HTR-8/SVneo (cell line): Measurements from ENCODE around the gene LSMEM2.
A peak's percentile ranks its signal among the peaks of the same experiment; 100 is the strongest.
"Not testable (repeated sequence)": the region's sequence is repeated elsewhere in the genome, so short reads cannot be mapped to it uniquely, and the experiment has no call there.

ENCODE experiments used
- DNase-seq: peaks from one replicate; pipeline ENCODE4 v3.0.0; 2011; ENCODE audit warnings: low spot score, mixed read lengths; ENCODE audit not compliant: insufficient read length
- FAIRE-seq: peaks from 2 replicates; lab custom pipeline; 2011; peaks lifted over from hg19 to GRCh38; lab: Jason Lieb, UNC

LSMEM2 gene

GRCh38 chr3:50275141-50275995 lies 3.5 kb upstream of the LSMEM2 start:
- FAIRE-seq (no peak), DNase-seq (no peak)

- DNase-seq: no peak
- FAIRE-seq: no peak
These were observed 2.7 kb upstream of the LSMEM2 start for GRCh38 chr3:50275996-50276761.

DNA sequence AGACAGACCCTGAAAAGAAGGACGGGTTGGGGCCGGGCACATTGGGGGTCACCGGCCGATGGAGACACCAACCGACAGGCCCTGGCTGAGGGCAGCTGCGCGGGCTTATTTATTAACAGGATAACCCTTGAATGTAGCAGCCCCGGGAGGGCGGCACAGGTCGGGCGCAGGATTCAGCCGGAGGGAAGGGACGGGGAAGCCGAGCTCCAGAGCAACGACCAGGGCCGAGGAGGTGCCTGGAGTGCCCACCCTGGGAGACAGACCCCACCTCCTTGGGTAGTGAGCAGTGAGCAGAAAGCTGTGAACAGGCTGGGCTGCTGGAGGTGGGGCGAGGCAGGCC lies 2.2 kb upstream of the LSMEM2 start:
- DNase-seq (no peak), FAIRE-seq (no peak)

GRCh38 chr3:50278123-50278879 lies 586 bp upstream of the LSMEM2 start:
- no peak for DNase-seq
- FAIRE-seq: peak; percentile 70

- FAIRE-seq: no peak
These were observed 549 bp downstream of the LSMEM2 start for GRCh38 chr3:50279255-50280016.

DNA sequence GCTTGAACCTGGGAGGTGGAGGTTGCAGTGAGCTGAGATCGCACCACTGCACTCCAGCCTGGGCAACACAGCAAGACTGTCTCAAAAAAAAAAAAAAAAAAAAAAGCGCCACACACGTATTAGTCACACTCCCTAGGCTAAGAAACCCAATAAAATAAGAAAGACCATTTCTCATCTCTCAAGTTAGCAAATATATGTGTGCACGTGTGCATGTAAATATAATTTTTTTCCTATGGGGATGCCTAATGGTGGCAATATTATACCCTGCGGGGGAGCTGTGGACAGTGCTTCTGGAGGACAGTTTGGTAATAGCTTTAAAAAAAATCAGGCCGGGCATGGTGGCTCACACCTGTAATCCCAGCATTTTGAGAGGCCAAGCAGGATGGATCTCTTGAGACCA lies 5.2 kb downstream of the LSMEM2 start:
- DNase-seq, FAIRE-seq: not testable (repeated sequence)

More at GRCh38 chr3:50279255-50280016, 549 bp downstream of the LSMEM2 start:
- DNase-seq: no peak

- FAIRE-seq: no peak
- DNase-seq: no peak
These were observed 7.7 kb downstream of the LSMEM2 start for GRCh38 chr3:50286322-50287227.

GRCh38 chr3:50287262-50287661 lies 8.4 kb downstream of the LSMEM2 start:
- no peak for FAIRE-seq

GRCh38 chr3:50288387-50289007 lies 9.6 kb downstream of the LSMEM2 start:
- FAIRE-seq (peak; percentile 33), DNase-seq (no peak)

More at GRCh38 chr3:50287262-50287661, 8.4 kb downstream of the LSMEM2 start:
- DNase-seq: no peak

- DNase-seq (no peak), FAIRE-seq (no peak)
These were observed 10.2 kb downstream of the LSMEM2 start for GRCh38 chr3:50289130-50289529.

DNA sequence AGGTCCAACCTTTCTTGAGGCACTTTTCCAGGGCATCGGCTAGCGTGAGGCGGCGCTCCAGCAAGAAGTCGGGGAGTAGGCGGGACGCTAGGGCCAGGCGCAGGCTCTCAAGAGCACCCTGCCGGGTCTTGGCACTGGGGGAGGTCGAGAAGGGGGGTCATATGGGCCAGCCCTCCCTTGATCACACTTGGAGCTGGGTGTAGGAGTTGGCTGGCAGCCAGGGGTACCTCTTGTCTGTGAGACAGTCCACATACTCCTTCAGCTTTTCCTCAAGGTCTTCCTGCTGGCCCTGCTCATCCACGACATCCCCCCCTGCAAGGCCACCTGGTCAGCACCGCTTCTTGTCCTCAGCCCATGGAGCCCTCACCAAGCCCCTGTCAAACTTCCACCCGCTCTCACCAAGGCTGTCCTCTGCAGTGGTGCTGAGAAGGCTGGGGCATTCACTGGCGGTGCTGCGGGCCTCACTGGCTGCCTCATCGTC lies 11.3 kb downstream of the LSMEM2 start:
- FAIRE-seq: no peak
- DNase-seq: no peak

- DNase-seq (peak; percentile 96), FAIRE-seq (peak; percentile 100)
These were observed 13.5 kb downstream of the LSMEM2 start, which contains the start of gene IFRD2 for GRCh38 chr3:50292159-50293078. TSS of gene IFRD2 (minus strand) at chr3:50292429. CDS start at chr3:50292274, 155 bp downstream.

DNA sequence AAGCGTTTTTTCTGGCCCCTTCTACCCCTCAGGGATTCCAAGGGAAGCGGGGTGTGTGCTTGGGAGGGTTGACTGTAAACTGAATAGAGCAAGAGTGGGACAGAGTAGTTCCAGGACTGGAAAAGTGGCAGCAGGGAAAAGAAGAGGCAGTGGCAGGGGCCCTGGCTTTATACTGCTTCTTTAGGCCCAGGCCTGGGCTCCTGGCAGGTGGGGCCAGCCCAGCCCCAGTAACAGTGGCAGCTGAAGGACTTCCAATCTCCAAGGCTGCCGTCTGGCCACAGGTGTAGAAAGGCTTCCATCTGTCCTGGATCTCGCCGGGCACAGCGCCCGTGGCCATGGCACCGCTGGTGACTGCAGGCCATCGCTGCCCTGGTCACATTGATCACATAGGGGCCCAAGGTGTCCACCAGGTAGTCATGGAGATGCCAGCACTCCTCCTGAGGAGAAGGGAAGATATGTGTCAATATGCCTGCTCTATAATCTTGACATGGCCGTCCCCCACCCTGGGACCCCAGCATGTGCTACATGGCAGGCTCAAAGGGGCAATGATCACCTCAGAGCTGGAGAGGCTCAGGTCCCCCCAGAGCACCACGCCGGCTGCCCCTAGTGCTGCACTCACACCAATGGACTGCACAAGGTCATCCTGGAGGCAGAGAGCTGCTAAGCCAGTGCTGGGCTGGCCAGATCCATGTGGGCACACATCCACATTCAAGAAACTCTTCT lies 14.4 kb downstream of the LSMEM2 start:
- FAIRE-seq (peak; percentile 60), DNase-seq (no peak)

DNA sequence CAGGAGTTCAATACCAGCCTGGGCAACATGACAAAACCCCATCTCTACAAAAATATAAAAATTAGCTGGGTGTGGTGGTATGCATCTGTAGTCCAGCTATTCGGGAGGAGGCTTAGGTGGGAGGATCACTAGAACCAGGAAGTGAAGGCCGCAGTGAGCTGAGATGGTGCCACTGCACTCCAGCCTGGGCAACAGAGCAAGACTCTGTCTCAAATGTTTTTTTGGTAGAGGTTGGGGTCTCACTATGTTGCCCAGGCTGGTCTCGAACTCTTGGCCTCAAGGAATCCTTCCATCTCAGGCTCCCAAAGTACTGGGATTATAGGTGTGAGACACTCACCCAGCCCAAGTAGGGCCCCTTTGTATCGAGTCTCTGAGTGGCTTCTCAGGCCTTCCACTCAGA lies 15.2 kb downstream of the LSMEM2 start:
- FAIRE-seq (no peak), DNase-seq (no peak)

- FAIRE-seq (no peak), DNase-seq (no peak)
These were observed 15.9 kb downstream of the LSMEM2 start for GRCh38 chr3:50294492-50295403.
